ENCODE data around the gene FOXJ2. TPM values are rescaled to one million over a fixed set of nuclear protein-coding genes. Genes with fewer than 3 reads are reported as not detected.

The FOXJ2 gene
- total and polyA plus RNA-seq, 7 donors = 2.8 to 17.1 (median 12.5) TPM

DNA sequence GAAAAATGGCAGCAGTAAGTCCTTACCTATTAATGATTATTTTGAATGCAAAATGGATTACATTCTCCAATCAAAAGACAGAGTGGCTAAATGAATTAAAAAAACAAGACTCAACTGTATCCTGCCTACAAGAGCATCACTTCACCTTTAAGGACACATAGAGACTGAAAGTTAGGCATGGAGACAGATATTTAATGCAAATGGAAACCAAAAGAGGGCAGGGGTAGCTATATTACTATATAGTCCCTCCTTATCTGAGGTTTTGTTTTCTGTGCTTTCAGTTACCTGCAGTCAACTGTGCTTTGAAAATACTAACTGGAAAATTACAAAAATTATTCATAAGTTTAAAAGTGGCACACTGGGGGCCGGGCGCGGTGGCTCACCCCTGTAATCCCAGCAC, 66.7 kb downstream of the FOXJ2 start:
- no peak for TF ChIP-seq POLR2A (IDR thresholded peaks at IDR 0.05)
- no peak for TF ChIP-seq EP300 (IDR thresholded peaks at IDR 0.05)
- TF ChIP-seq, protein P1, sequence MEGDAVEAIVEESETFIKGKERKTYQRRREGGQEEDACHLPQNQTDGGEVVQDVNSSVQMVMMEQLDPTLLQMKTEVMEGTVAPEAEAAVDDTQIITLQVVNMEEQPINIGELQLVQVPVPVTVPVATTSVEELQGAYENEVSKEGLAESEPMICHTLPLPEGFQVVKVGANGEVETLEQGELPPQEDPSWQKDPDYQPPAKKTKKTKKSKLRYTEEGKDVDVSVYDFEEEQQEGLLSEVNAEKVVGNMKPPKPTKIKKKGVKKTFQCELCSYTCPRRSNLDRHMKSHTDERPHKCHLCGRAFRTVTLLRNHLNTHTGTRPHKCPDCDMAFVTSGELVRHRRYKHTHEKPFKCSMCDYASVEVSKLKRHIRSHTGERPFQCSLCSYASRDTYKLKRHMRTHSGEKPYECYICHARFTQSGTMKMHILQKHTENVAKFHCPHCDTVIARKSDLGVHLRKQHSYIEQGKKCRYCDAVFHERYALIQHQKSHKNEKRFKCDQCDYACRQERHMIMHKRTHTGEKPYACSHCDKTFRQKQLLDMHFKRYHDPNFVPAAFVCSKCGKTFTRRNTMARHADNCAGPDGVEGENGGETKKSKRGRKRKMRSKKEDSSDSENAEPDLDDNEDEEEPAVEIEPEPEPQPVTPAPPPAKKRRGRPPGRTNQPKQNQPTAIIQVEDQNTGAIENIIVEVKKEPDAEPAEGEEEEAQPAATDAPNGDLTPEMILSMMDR (IDR thresholded peaks at IDR 0.05) = no peak
- TF ChIP-seq POLR2AphosphoS5 (IDR thresholded peaks at IDR 0.05) = no peak
- intact Hi-C loops (cut with DNase I) = no loop called here
- Histone ChIP-seq H3K36me3 (peaks cover 9 to 55% (median 21%) of the 10 kb centered on the region in 4 donors), H3K27me3 (no peaks in the 10 kb centered on the region), H3K4me3 (no peak overlapping the region), H3K27ac (no peak overlapping the region), H3K9me3 (no peaks in the 10 kb centered on the region), H3K4me1 (no peaks in the 10 kb centered on the region)
- no peak for DNase-seq
- WGBS, 2 donors = 95% methylated on average over 3 of the region's 3 CpGs

Other genes with a start within 250 kb of the FOXJ2 start
- under 1 TPM in 3 of 4 donors, not detected in 1; under 0.01 to 0.28 (median under 0.01) TPM for gene NANOG, start 243.3 kb upstream of the FOXJ2 start, total RNA-seq
- not detected for gene NANOG, start 243.3 kb upstream of the FOXJ2 start, polyA plus RNA-seq
- gene SLC2A14, start 159.8 kb upstream of the FOXJ2 start, total RNA-seq = 1 to 10 TPM in 1 of 4 donors, not detected in 3; 1.4 TPM
- gene SLC2A14, start 159.8 kb upstream of the FOXJ2 start, polyA plus RNA-seq = under 1 TPM in 1 of 3 donors, not detected in 2; 0.04 TPM
- gene SLC2A3, start 96.5 kb upstream of the FOXJ2 start, total RNA-seq = 100 to 1,000 TPM in 1 of 4 donors, 10 to 100 TPM in 3; 12.8 to 110 (median 30.9) TPM
- gene SLC2A3, start 96.5 kb upstream of the FOXJ2 start, polyA plus RNA-seq = 10 to 100 TPM in 1 of 3 donors, 1 to 10 TPM in 2; 3.0 to 12.6 (median 6.0) TPM
- gene C3AR1, start 33.6 kb downstream of the FOXJ2 start, total RNA-seq = 10 to 100 TPM in 3 of 4 donors, 1 to 10 TPM in 1; 6.6 to 16.8 (median 12.2) TPM
- 10 to 100 TPM in 1 of 3 donors, 1 to 10 TPM in 2; 7.6 to 27.3 (median 9.0) TPM for gene C3AR1, start 33.6 kb downstream of the FOXJ2 start, polyA plus RNA-seq
- 10 to 100 TPM; 23.9 to 31.0 (median 25.2) TPM for gene NECAP1, start 49.6 kb downstream of the FOXJ2 start, total RNA-seq
- gene NECAP1, start 49.6 kb downstream of the FOXJ2 start, polyA plus RNA-seq = 10 to 100 TPM; 21.3 to 45.5 (median 33.0) TPM
- gene CLEC4A, start 90.9 kb downstream of the FOXJ2 start, total RNA-seq = 1 to 10 TPM in 3 of 4 donors, under 1 TPM in 1; 0.49 to 3.4 (median 2.2) TPM
- gene CLEC4A, start 90.9 kb downstream of the FOXJ2 start, polyA plus RNA-seq = 1 to 10 TPM; 3.7 to 5.5 (median 4.8) TPM
- not detected for gene ZNF705A, start 124.3 kb downstream of the FOXJ2 start, total RNA-seq
- not detected for gene ZNF705A, start 124.3 kb downstream of the FOXJ2 start, polyA plus RNA-seq
- under 1 TPM in 2 of 4 donors, not detected in 2; 0.28 to 0.33 TPM for gene FAM90A1, start 194.9 kb downstream of the FOXJ2 start, total RNA-seq
- gene FAM90A1, start 194.9 kb downstream of the FOXJ2 start, polyA plus RNA-seq = under 1 TPM in 1 of 3 donors, not detected in 2; 0.41 TPM

Measured in sigmoid colon (tissue), 7 donors.